ENCODE results near the gene CROCC2. TPM values are rescaled to one million over a fixed set of nuclear protein-coding genes. Genes with fewer than 3 reads are reported as not detected.

The CROCC2 gene
- total RNA-seq (2014; rRNA removed; shearing (Covaris generic)), result not detected in 2 replicates
- polyA plus RNA-seq (2015; cell fraction: cytosol; rRNA removed), result not detected in 2 replicates
- not detected in 2 replicates for polyA plus RNA-seq (2015; cell fraction: nucleus; rRNA removed)

- DNase-seq (ENCODE audit: low read depth, low spot score), result no peak
- in situ Hi-C loops (cut with HindIII; ENCODE audit: low pct_unique_long_range_greater_than_20kb, low sequenced_read_pairs), result no loop called here
Measured at GRCh38 chr2:240906141-240906910, at the start of gene CROCC2. Gene CROCC2 (plus strand): TSS chr2:240906336. CDS start chr2:240906514, 178 bp downstream.

GRCh38 chr2:240857039-240858008, 48.8 kb upstream of the CROCC2 start:
- in situ Hi-C loops (cut with HindIII; ENCODE audit: low pct_unique_long_range_greater_than_20kb, low sequenced_read_pairs), result no loop called here
- no peak for DNase-seq (ENCODE audit: low read depth, low spot score)

GRCh38 chr2:240858321-240858720, 47.8 kb upstream of the CROCC2 start:
- in situ Hi-C loops (cut with HindIII; ENCODE audit: low pct_unique_long_range_greater_than_20kb, low sequenced_read_pairs), result no loop called here
- DNase-seq (ENCODE audit: low read depth, low spot score), result no peak

GRCh38 chr2:240858871-240859270, 47.3 kb upstream of the CROCC2 start:
- DNase-seq (ENCODE audit: low read depth, low spot score), result no peak
- in situ Hi-C loops (cut with HindIII; ENCODE audit: low pct_unique_long_range_greater_than_20kb, low sequenced_read_pairs), result no loop called here

GRCh38 chr2:240861547-240861946, 44.6 kb upstream of the CROCC2 start:
- no peak for DNase-seq (ENCODE audit: low read depth, low spot score)
- in situ Hi-C loops (cut with HindIII; ENCODE audit: low pct_unique_long_range_greater_than_20kb, low sequenced_read_pairs), result no loop called here

- no peak for DNase-seq (ENCODE audit: low read depth, low spot score)
Measured at GRCh38 chr2:240864475-240864874, 41.7 kb upstream of the CROCC2 start.

GRCh38 chr2:240865391-240865790, 40.7 kb upstream of the CROCC2 start:
- no peak for DNase-seq (ENCODE audit: low read depth, low spot score)
- in situ Hi-C loops (cut with HindIII; ENCODE audit: low pct_unique_long_range_greater_than_20kb, low sequenced_read_pairs), result no loop called here

More at GRCh38 chr2:240864475-240864874, 41.7 kb upstream of the CROCC2 start:
- in situ Hi-C loops (cut with HindIII; ENCODE audit: low pct_unique_long_range_greater_than_20kb, low sequenced_read_pairs), result no loop called here

- DNase-seq (ENCODE audit: low read depth, low spot score), result no peak
- in situ Hi-C loops (cut with HindIII; ENCODE audit: low pct_unique_long_range_greater_than_20kb, low sequenced_read_pairs), result no loop called here
Measured at GRCh38 chr2:240868286-240869108, 37.6 kb upstream of the CROCC2 start, which contains the start of gene AGXT. Gene AGXT (plus strand): TSS chr2:240868824. CDS start chr2:240868866, 42 bp downstream.

GRCh38 chr2:240869109-240869955, 36.8 kb upstream of the CROCC2 start:
- no peak for DNase-seq (ENCODE audit: low read depth, low spot score)

GRCh38 chr2:240869956-240870875, 35.9 kb upstream of the CROCC2 start:
- in situ Hi-C loops (cut with HindIII; ENCODE audit: low pct_unique_long_range_greater_than_20kb, low sequenced_read_pairs), result no loop called here
- DNase-seq (ENCODE audit: low read depth, low spot score), result no peak

More at GRCh38 chr2:240869109-240869955, 36.8 kb upstream of the CROCC2 start:
- in situ Hi-C loops (cut with HindIII; ENCODE audit: low pct_unique_long_range_greater_than_20kb, low sequenced_read_pairs), result no loop called here

- in situ Hi-C loops (cut with HindIII; ENCODE audit: low pct_unique_long_range_greater_than_20kb, low sequenced_read_pairs), result no loop called here
- DNase-seq (ENCODE audit: low read depth, low spot score), result no peak
Measured at GRCh38 chr2:240871071-240871958, 34.8 kb upstream of the CROCC2 start.

- no peak for DNase-seq (ENCODE audit: low read depth, low spot score)
- in situ Hi-C loops (cut with HindIII; ENCODE audit: low pct_unique_long_range_greater_than_20kb, low sequenced_read_pairs), result no loop called here
Measured at GRCh38 chr2:240872317-240873097, 33.6 kb upstream of the CROCC2 start.

- no peak for DNase-seq (ENCODE audit: low read depth, low spot score)
- in situ Hi-C loops (cut with HindIII; ENCODE audit: low pct_unique_long_range_greater_than_20kb, low sequenced_read_pairs), result no loop called here
Measured at GRCh38 chr2:240873098-240873788, 32.9 kb upstream of the CROCC2 start.

All from SK-MEL-5 (cell line).